Sigmoid colon (tissue), 3 donors: ENCODE measurements around the gene C6orf89.

Source experiments
- POLR2A ChIP-seq, 2 donors: fragments of 450-650 bp; IDR thresholded peaks; one replicate each; pipeline ENCODE4 v1.6.1; 2016; ENCODE audit warnings: antibody characterized with exemption in 2 of 2, mild to moderate bottlenecking in 2 of 2, moderate library complexity in 2 of 2
- TF ChIP-seq, protein P1 (sequence below), 4 experiments: fragments of 450-650 bp in 3 of 4; fragments of 200-600 bp in 1 of 4; IDR thresholded peaks; one replicate each; pipeline ENCODE4 v1.5.1; 2016 to 2019; ENCODE audit warnings: antibody characterized with exemption in 4 of 4, mild to moderate bottlenecking in 3 of 4, moderate library complexity in 2 of 4

DNA sequence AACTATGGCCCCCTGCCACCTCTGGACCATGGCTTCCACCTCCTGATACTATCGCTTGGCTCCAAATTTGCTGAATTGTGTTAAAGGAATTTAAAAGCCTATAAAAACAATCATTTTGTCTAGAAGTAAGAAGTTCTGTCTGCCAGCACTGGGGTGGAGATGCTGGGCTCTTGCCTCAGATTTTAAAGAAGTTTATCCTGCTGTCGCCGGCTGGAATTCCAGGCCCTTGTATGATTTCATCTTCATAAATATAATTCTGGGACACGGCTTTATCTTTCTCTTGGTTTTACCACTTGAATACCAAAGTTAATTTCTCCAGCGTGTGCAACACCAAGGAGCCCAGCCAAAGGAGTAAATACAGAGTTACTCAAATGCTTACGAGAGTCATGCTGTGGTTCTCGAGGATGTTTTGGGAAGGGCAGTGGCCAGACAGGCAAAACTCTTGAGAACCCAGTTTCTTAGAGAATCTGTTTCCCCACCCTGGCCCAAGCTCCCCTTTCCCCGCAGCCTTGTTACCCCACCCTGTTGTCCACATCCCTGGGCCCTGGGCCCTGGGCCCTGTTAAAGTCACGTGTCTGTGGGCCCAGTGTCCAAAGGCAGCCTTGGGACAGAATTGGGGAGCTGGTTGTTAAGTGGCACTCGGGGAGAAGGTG lies 31.9 kb downstream of the C6orf89 start:
- TF ChIP-seq, protein P1, sequence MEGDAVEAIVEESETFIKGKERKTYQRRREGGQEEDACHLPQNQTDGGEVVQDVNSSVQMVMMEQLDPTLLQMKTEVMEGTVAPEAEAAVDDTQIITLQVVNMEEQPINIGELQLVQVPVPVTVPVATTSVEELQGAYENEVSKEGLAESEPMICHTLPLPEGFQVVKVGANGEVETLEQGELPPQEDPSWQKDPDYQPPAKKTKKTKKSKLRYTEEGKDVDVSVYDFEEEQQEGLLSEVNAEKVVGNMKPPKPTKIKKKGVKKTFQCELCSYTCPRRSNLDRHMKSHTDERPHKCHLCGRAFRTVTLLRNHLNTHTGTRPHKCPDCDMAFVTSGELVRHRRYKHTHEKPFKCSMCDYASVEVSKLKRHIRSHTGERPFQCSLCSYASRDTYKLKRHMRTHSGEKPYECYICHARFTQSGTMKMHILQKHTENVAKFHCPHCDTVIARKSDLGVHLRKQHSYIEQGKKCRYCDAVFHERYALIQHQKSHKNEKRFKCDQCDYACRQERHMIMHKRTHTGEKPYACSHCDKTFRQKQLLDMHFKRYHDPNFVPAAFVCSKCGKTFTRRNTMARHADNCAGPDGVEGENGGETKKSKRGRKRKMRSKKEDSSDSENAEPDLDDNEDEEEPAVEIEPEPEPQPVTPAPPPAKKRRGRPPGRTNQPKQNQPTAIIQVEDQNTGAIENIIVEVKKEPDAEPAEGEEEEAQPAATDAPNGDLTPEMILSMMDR (IDR thresholded peaks at IDR 0.05), result no peak
- TF ChIP-seq POLR2A (IDR thresholded peaks at IDR 0.05), result no peak
